Muscle layer of colon (tissue), 2 donors: Measurements from ENCODE around the gene TRPV2.
"Not testable (repeated sequence)": the region's sequence is repeated elsewhere in the genome, so short reads cannot be mapped to it uniquely, and the experiment has no call there.

Experiments
- H3K27ac ChIP-seq: one replicate; pipeline ENCODE4 v1.7.0; 2013; ENCODE audit warnings: low read depth, mild to moderate bottlenecking, low read length, moderate library complexity
- H3K27me3 ChIP-seq, 2 donors: one replicate each; pipeline ENCODE4 v1.7.0; 2013; ENCODE audit warnings: low read length in 2 of 2, mild to moderate bottlenecking in 2 of 2; ENCODE audit not compliant: insufficient read depth in 2 of 2, control insufficient read depth in 1 of 2
- H3K36me3 ChIP-seq: one replicate; pipeline ENCODE4 v1.7.0; 2013; ENCODE audit warnings: mild to moderate bottlenecking, low read length; ENCODE audit not compliant: insufficient read depth
- H3K4me1 ChIP-seq: one replicate; pipeline ENCODE4 v1.7.0; 2013; ENCODE audit warnings: mild to moderate bottlenecking, low read length; ENCODE audit not compliant: insufficient read depth
- H3K4me3 ChIP-seq, 2 donors: one replicate each; pipeline ENCODE4 v1.7.0; 2013; ENCODE audit warnings: low read length in 2 of 2, low read depth in 1 of 2, mild to moderate bottlenecking in 1 of 2, moderate library complexity in 1 of 2
- H3K9ac ChIP-seq: one replicate; pipeline ENCODE4 v1.7.0; 2013; ENCODE audit warnings: low read length
- H3K9me3 ChIP-seq: one replicate; pipeline ENCODE4 v1.7.0; 2013; ENCODE audit warnings: mild to moderate bottlenecking, low read length
- donor health status: abdominal sarcoma.
- donor health status: Adenocarcinoma of cecum.

Gene TRPV2

GRCh38 chr17:16439811-16440351 is 24.5 kb downstream of the TRPV2 start:
- H3K27ac ChIP-seq: peak overlapping the region; percentile 25
- no peaks in the 10 kb centered on the region for H3K27me3 ChIP-seq
- peak overlapping the region; percentile 37 for H3K9ac ChIP-seq
- H3K4me1 ChIP-seq: peaks cover 29% of the 10 kb centered on the region
- peak overlapping the region; percentile 66 to 87 for H3K4me3 ChIP-seq
- H3K9me3 ChIP-seq: no peaks in the 10 kb centered on the region
- peaks cover 43% of the 10 kb centered on the region for H3K36me3 ChIP-seq

- H3K9me3 ChIP-seq, H3K27ac ChIP-seq, H3K27me3 ChIP-seq: not testable (repeated sequence)
- peaks cover 29% of the 10 kb centered on the region for H3K4me1 ChIP-seq
- peak overlapping the region in 1 of 2 donors; percentile 87 for H3K4me3 ChIP-seq
- H3K9ac ChIP-seq: peak overlapping the region; percentile 37
- H3K36me3 ChIP-seq: peaks cover 43% of the 10 kb centered on the region
Measured at GRCh38 chr17:16440354-16440753, 25.0 kb downstream of the TRPV2 start.

- no peak overlapping the region for H3K27ac ChIP-seq
- H3K9ac ChIP-seq: no peak overlapping the region
- H3K27me3 ChIP-seq: no peaks in the 10 kb centered on the region
- no peaks in the 10 kb centered on the region for H3K9me3 ChIP-seq
- peaks cover 29% of the 10 kb centered on the region for H3K4me1 ChIP-seq
- H3K36me3 ChIP-seq: peaks cover 44% of the 10 kb centered on the region
- no peak overlapping the region for H3K4me3 ChIP-seq
Measured at GRCh38 chr17:16440901-16441629, 25.7 kb downstream of the TRPV2 start.

GRCh38 chr17:16442141-16442540 is 26.8 kb downstream of the TRPV2 start:
- no peak overlapping the region for H3K27ac ChIP-seq
- no peak overlapping the region for H3K9ac ChIP-seq
- peaks cover 48% of the 10 kb centered on the region for H3K36me3 ChIP-seq
- no peak overlapping the region for H3K4me3 ChIP-seq
- H3K4me1 ChIP-seq: peaks cover 29% of the 10 kb centered on the region
- no peaks in the 10 kb centered on the region for H3K27me3 ChIP-seq
- H3K9me3 ChIP-seq: no peaks in the 10 kb centered on the region

- peaks cover 52% of the 10 kb centered on the region for H3K36me3 ChIP-seq
Measured at GRCh38 chr17:16442594-16443510, 27.5 kb downstream of the TRPV2 start.

GRCh38 chr17:16443511-16444257 is 28.3 kb downstream of the TRPV2 start:
- H3K9ac ChIP-seq: no peak overlapping the region
- H3K27ac ChIP-seq: no peak overlapping the region
- H3K4me1 ChIP-seq: peaks cover 25% of the 10 kb centered on the region
- no peaks in the 10 kb centered on the region for H3K9me3 ChIP-seq
- peaks cover 60% of the 10 kb centered on the region for H3K36me3 ChIP-seq
- no peaks in the 10 kb centered on the region for H3K27me3 ChIP-seq
- H3K4me3 ChIP-seq: no peak overlapping the region

More at GRCh38 chr17:16442594-16443510, 27.5 kb downstream of the TRPV2 start:
- Histone ChIP-seq H3K27me3 (no peaks in the 10 kb centered on the region), H3K9ac (no peak overlapping the region), H3K9me3 (no peaks in the 10 kb centered on the region), H3K4me1 (peaks cover 29% of the 10 kb centered on the region), H3K4me3 (no peak overlapping the region), H3K27ac (no peak overlapping the region)

GRCh38 chr17:16444258-16444886 is 29.0 kb downstream of the TRPV2 start:
- Histone ChIP-seq H3K36me3 (peaks cover 62% of the 10 kb centered on the region), H3K4me1 (peaks cover 25% of the 10 kb centered on the region), H3K27me3 (no peaks in the 10 kb centered on the region), H3K4me3 (no peak overlapping the region), H3K9me3 (no peaks in the 10 kb centered on the region), H3K27ac (no peak overlapping the region), H3K9ac (no peak overlapping the region)

- Histone ChIP-seq H3K27me3 (no peaks in the 10 kb centered on the region), H3K36me3 (peaks cover 49% of the 10 kb centered on the region), H3K27ac (no peak overlapping the region), H3K4me1 (peaks cover 8% of the 10 kb centered on the region), H3K4me3 (no peak overlapping the region), H3K9ac (no peak overlapping the region), H3K9me3 (no peaks in the 10 kb centered on the region)
Measured at GRCh38 chr17:16446338-16446983, 31.1 kb downstream of the TRPV2 start.

GRCh38 chr17:16447676-16448075 is 32.3 kb downstream of the TRPV2 start:
- Histone ChIP-seq H3K27me3 (no peaks in the 10 kb centered on the region), H3K4me1 (no peaks in the 10 kb centered on the region), H3K27ac (no peak overlapping the region), H3K9ac (no peak overlapping the region), H3K36me3 (peaks cover 36% of the 10 kb centered on the region), H3K4me3 (no peak overlapping the region), H3K9me3 (no peaks in the 10 kb centered on the region)

GRCh38 chr17:16448490-16448889 is 33.1 kb downstream of the TRPV2 start:
- Histone ChIP-seq H3K9me3 (no peaks in the 10 kb centered on the region), H3K27ac (no peak overlapping the region), H3K9ac (no peak overlapping the region), H3K27me3 (no peaks in the 10 kb centered on the region), H3K4me3 (no peak overlapping the region), H3K4me1 (no peaks in the 10 kb centered on the region), H3K36me3 (peaks cover 28% of the 10 kb centered on the region)
